IMR-90 (cell line): ENCODE results near the gene WDR70. TPM values are rescaled to one million over a fixed set of nuclear protein-coding genes. Genes with fewer than 3 reads are reported as not detected.

ENCODE experiments used
- ATAC-seq: fragments of 200-7000 bp; cut with Tn5 transposase; 2 replicates; pipeline ENCODE4 v1.9.1; 2020; ENCODE audit warnings: low read depth, mild to moderate bottlenecking, moderate library complexity
- BruUV-seq: library from RNA; stranded (reverse); fragments of 400-500 nt; replicated peaks from 2 replicates; lab custom pipeline; 2021; lab: Mats Ljungman, UMichigan
- CTCF ChIA-PET: fragments of 300-600 bp; formaldehyde crosslinking; extraction: SDS; loops from one replicate; lab custom pipeline; 2021; ENCODE audit warnings: antibody characterized with exemption; lab: Yijun Ruan, JAX
- POLR2A ChIA-PET: fragments of 300-600 bp; sonication (Branson Sonifier 250); formaldehyde crosslinking; loops from one replicate; lab custom pipeline; 2022; ENCODE audit warnings: antibody characterized with exemption; ENCODE audit not compliant: unreplicated experiment; lab: Charles Lee
- DNase-seq: peaks from one replicate; pipeline ENCODE4 v3.0.0; 2013
- H2AFZ ChIP-seq: replicated peaks from 2 replicates; pipeline ENCODE3; 2013; ENCODE audit warnings: low read length, mild to moderate bottlenecking; ENCODE audit not compliant: poor library complexity
- H2AK5ac ChIP-seq: 2 replicates; pipeline ENCODE4 v1.6.1; 2013; ENCODE audit warnings: low read depth, low read length, inconsistent platforms
- H2AK9ac ChIP-seq: replicated peaks from 2 replicates; pipeline ENCODE3; 2013; ENCODE audit warnings: mild to moderate bottlenecking, low read depth, low read length, moderate library complexity; ENCODE audit not compliant: poor library complexity
- H2BK120ac ChIP-seq: 2 replicates; pipeline ENCODE4 v1.6.1; 2013; ENCODE audit warnings: low read depth, low read length, inconsistent platforms
- H2BK15ac ChIP-seq: 3 replicates; pipeline ENCODE4 v1.6.1; 2013; ENCODE audit warnings: low read depth, low read length, inconsistent platforms
- H2BK20ac ChIP-seq: 2 replicates; pipeline ENCODE4 v1.6.1; 2013; ENCODE audit warnings: low read depth, mild to moderate bottlenecking, inconsistent platforms, low read length, moderate library complexity
- H2BK5ac ChIP-seq: 2 replicates; pipeline ENCODE4 v1.6.1; 2013; ENCODE audit warnings: mild to moderate bottlenecking, low read depth, low read length, inconsistent platforms; ENCODE audit not compliant: poor library complexity, severe bottlenecking
- H3K14ac ChIP-seq: replicated peaks from 2 replicates; pipeline ENCODE4 v1.6.1; 2013; ENCODE audit warnings: low read depth, low read length, inconsistent platforms
- H3K18ac ChIP-seq: 2 replicates; pipeline ENCODE4 v1.6.1; 2013; ENCODE audit warnings: low read depth, low read length, control low read depth
- H3K23ac ChIP-seq: 2 replicates; pipeline ENCODE4 v1.6.1; 2013; ENCODE audit warnings: low read depth, low read length, inconsistent platforms
- H3K27ac ChIP-seq: 2 replicates; pipeline ENCODE4 v1.5.1; 2013; ENCODE audit warnings: mild to moderate bottlenecking, control low read depth, low read length; ENCODE audit not compliant: insufficient read depth
- H3K27me3 ChIP-seq: 2 replicates; pipeline ENCODE4 v1.6.1; 2013; ENCODE audit warnings: low read length; ENCODE audit not compliant: control insufficient read depth, insufficient read depth
- H3K36me3 ChIP-seq: 2 replicates; pipeline ENCODE4 v1.6.1; 2013; ENCODE audit warnings: low read length, mixed read lengths; ENCODE audit not compliant: control insufficient read depth, insufficient read depth
- H3K4ac ChIP-seq: 2 replicates; pipeline ENCODE4 v1.6.1; 2013; ENCODE audit warnings: low read depth, low read length, inconsistent platforms
- H3K4me1 ChIP-seq: 2 replicates; pipeline ENCODE4 v1.6.1; 2013; ENCODE audit warnings: low read length, mixed read lengths; ENCODE audit not compliant: control insufficient read depth, insufficient read depth
- H3K4me2 ChIP-seq: 2 replicates; pipeline ENCODE4 v1.6.1; 2013; ENCODE audit warnings: low read depth, mild to moderate bottlenecking, control low read depth, low read length, moderate library complexity
- H3K4me3 ChIP-seq: 2 replicates; pipeline ENCODE4 v1.5.1; 2013; ENCODE audit warnings: low read depth, mild to moderate bottlenecking, control low read depth, low read length, moderate library complexity; ENCODE audit not compliant: insufficient read depth
- H3K56ac ChIP-seq: 2 replicates; pipeline ENCODE4 v1.6.1; 2013; ENCODE audit warnings: low read length, inconsistent platforms; ENCODE audit not compliant: insufficient read depth; ENCODE audit errors: extremely low read depth
- H3K79me1 ChIP-seq, 2 experiments: 2 replicates each; pipeline ENCODE4 v1.6.1; 2013; ENCODE audit warnings: low read length in 2 of 2, inconsistent platforms in 1 of 2, low read depth in 1 of 2
- H3K9ac ChIP-seq: 2 replicates; pipeline ENCODE4 v1.6.1; 2013; ENCODE audit warnings: low read depth, low read length, control low read depth
- H3K9me1 ChIP-seq: 2 replicates; pipeline ENCODE4 v1.6.1; 2013; ENCODE audit warnings: low read length, inconsistent platforms; ENCODE audit not compliant: insufficient read depth
- H3K9me3 ChIP-seq: 2 replicates; pipeline ENCODE4 v1.6.1; 2013; ENCODE audit warnings: low read length; ENCODE audit not compliant: control insufficient read depth, insufficient read depth
- H4K20me1 ChIP-seq: 2 replicates; pipeline ENCODE4 v1.6.1; 2013; ENCODE audit warnings: low read length, inconsistent platforms; ENCODE audit not compliant: insufficient read depth
- H4K5ac ChIP-seq: 2 replicates; pipeline ENCODE4 v1.6.1; 2013; ENCODE audit warnings: mild to moderate bottlenecking, low read depth, low read length, control low read depth
- H4K8ac ChIP-seq, 2 experiments: 2 replicates each; pipeline ENCODE4 v1.6.1; 2013; ENCODE audit warnings: low read depth in 2 of 2, low read length in 2 of 2, control low read depth in 1 of 2, inconsistent platforms in 1 of 2
- H4K91ac ChIP-seq: 2 replicates; pipeline ENCODE4 v1.6.1; 2013; ENCODE audit warnings: low read depth, low read length, inconsistent platforms; ENCODE audit not compliant: insufficient read depth
- BHLHE40 ChIP-seq: fragments of 150-350 bp; IDR thresholded peaks from 2 replicates; pipeline ENCODE4 v1.6.1; 2016; ENCODE audit warnings: mild to moderate bottlenecking, low read depth, low read length
- CEBPB ChIP-seq: IDR thresholded peaks from 2 replicates; pipeline ENCODE4 v1.6.1; 2012; ENCODE audit warnings: low read depth, low read length, improper control_type of control experiment
- CHD1 ChIP-seq: IDR thresholded peaks from 2 replicates; pipeline ENCODE4 v1.6.1; 2012; ENCODE audit warnings: low read depth, low read length, improper control_type of control experiment
- MAFK ChIP-seq: IDR thresholded peaks from 2 replicates; pipeline ENCODE4 v1.6.1; 2012; ENCODE audit warnings: low read depth, low read length, improper control_type of control experiment
- MXI1 ChIP-seq: IDR thresholded peaks from 2 replicates; pipeline ENCODE4 v1.6.1; 2012; ENCODE audit warnings: low read depth, mild to moderate bottlenecking, low read length, moderate library complexity, borderline replicate concordance
- NFE2L2 ChIP-seq: fragments of 150-350 bp; IDR thresholded peaks from 2 replicates; pipeline ENCODE4 v1.6.1; 2016; ENCODE audit warnings: low read depth, mild to moderate bottlenecking, low read length
- POLR2A ChIP-seq: IDR thresholded peaks from 2 replicates; pipeline ENCODE4 v1.6.1; 2012; ENCODE audit warnings: mild to moderate bottlenecking, low read depth, low read length
- RAD21 ChIP-seq: IDR thresholded peaks from 2 replicates; pipeline ENCODE4 v1.6.1; 2012; ENCODE audit warnings: low read length, improper control_type of control experiment
- RFX5 ChIP-seq: IDR thresholded peaks from 2 replicates; pipeline ENCODE4 v1.8.0; 2012; ENCODE audit warnings: low read depth, mild to moderate bottlenecking, low read length, moderate library complexity
- SMC3 ChIP-seq: fragments of 150-350 bp; IDR thresholded peaks from 2 replicates; pipeline ENCODE4 v1.6.1; 2016; ENCODE audit warnings: low read depth, mild to moderate bottlenecking, antibody characterized with exemption, low read length, moderate library complexity
- WGBS, 2 experiments: methylation state at CpG; one replicate each; pipeline versions ENCODE4 v1.1.5 to v1.1.7; 2013; ENCODE audit warnings: missing lambda C conversion rate in 2 of 2; ENCODE audit not compliant: insufficient read length in 1 of 2; ENCODE audit errors: extremely low coverage in 2 of 2; 5-methylcytosine and 5-hydroxymethylcytosine counted together
- dilution Hi-C: fragments of 300-500 bp; cut with HindIII; formaldehyde crosslinking; loops from one replicate; pipeline ENCODE4 v1.14.3; 2018; ENCODE audit warnings: low sequenced_read_pairs; ENCODE audit not compliant: unreplicated experiment
- in situ Hi-C: fragments of 300-500 bp; cut with MboI; formaldehyde crosslinking; loops from 3 replicates; pipeline ENCODE4 v1.14.3; 2019; ENCODE audit warnings: low sequenced_read_pairs, inconsistent platforms, mixed read lengths
- intact Hi-C: fragments of 100-400 bp; cut with micrococcal nuclease; formaldehyde crosslinking; loops from 2 replicates; pipeline ENCODE4 v1.10.0; 2022
- polyA plus RNA-seq, 3 experiments: library from polyadenylated mRNA; depleted of rRNA; stranded (reverse); fragments of >200 nt; gene quantifications; 2 replicates each; pipeline ENCODE4 v1.2.3, GENCODE V29; 2012; ENCODE audit warnings: low replicate concordance in 1 of 3
- total RNA-seq: library from RNA; depleted of rRNA; stranded (reverse); fragments of >200 nt; gene quantifications from 2 replicates; pipeline ENCODE4 v1.2.3, GENCODE V29; 2012
- TF ChIP-seq, protein P1 (sequence below): conservative IDR thresholded peaks from 2 replicates; pipeline ENCODE4 v1.5.1; 2012; ENCODE audit warnings: mild to moderate bottlenecking, low read depth, low read length, improper control_type of control experiment
- TF ChIP-seq, protein P2 (sequence below): fragments of 150-350 bp; IDR thresholded peaks from 2 replicates; pipeline ENCODE4 v1.6.1; 2017; ENCODE audit warnings: mild to moderate bottlenecking, antibody characterized with exemption, low read length, low read depth
- TF ChIP-seq, protein P3 (sequence below): fragments of 150-350 bp; IDR thresholded peaks from 2 replicates; pipeline ENCODE4 v1.6.1; 2016; ENCODE audit warnings: low read depth, mild to moderate bottlenecking, low read length, moderate library complexity, borderline replicate concordance

Gene WDR70
- total and polyA plus RNA-seq, 2 of the 4 experiments (the other 2 are of a cell fraction) = 16.7 to 29.9 TPM

DNA sequence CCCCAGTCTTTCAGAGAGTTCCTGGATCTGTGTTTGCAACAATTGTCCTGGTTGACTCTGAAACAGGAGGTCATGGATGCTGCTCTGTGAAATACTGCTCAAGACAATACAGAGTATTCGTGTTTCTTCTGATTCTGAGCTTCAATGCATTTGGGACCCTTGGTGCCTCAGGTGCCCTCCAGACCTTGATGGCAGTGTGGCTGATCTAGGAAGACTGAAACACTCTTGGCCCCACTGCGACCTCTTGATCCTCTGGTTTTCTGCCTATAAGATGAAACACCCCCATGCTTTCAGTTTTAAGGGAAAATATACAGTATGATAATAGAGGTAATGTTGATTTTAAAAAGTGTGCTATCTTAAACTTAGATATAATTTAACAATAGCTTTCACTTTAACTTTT lies 393.1 kb downstream of the WDR70 start:
- dilution Hi-C loops = no loop called here
- intact Hi-C loops = loop anchor here (5.0 kb wide), 2 partner anchors 65 to 420 kb away; no protein-coding TSS in a partner anchor
- H3K4me2 ChIP-seq = peak overlapping the region; percentile 47

More for the DNA sequence above, 393.1 kb downstream of the WDR70 start:
- Histone ChIP-seq H3K14ac (peak overlapping the region; percentile 99), H4K5ac (peak overlapping the region; percentile 99), H2BK20ac (peak overlapping the region; percentile 100), H3K4me1 (peaks cover 21% of the 10 kb centered on the region), H2AK5ac (peak overlapping the region; percentile 99), H2AK9ac (peak overlapping the region; percentile 87), H3K18ac (peak overlapping the region; percentile 99), H4K8ac (peak overlapping the region; percentile 85 to 97), H4K20me1 (peaks cover 6% of the 10 kb centered on the region), H3K23ac (peak overlapping the region; percentile 96), H3K27me3 (no peaks in the 10 kb centered on the region), H2BK120ac (peak overlapping the region; percentile 100), H3K4ac (peak overlapping the region; percentile 99), H3K36me3 (no peaks in the 10 kb centered on the region), H2BK15ac (peak overlapping the region; percentile 98; the same call in 2 of the 3 replicates), H3K4me3 (no peak overlapping the region), H2AFZ (peak overlapping the region; percentile 28), H3K9ac (peak overlapping the region; percentile 15; the same call in 1 of the 2 replicates), H4K91ac (peak overlapping the region; percentile 99), H3K27ac (peak overlapping the region; percentile 83), H3K56ac (peak overlapping the region; percentile 87), H3K9me3 (no peaks in the 10 kb centered on the region), H3K79me1 (no peaks in the 10 kb centered on the region), H3K9me1 (peaks cover 7% of the 10 kb centered on the region), H2BK5ac (peak overlapping the region; percentile 97)
- in situ Hi-C loops = no loop called here
- WGBS, 2 experiments = 80% methylated on average over 1 of the region's 2 CpGs; no CpG with 5 or more reads in 1 of the 2 experiments
- POLR2A ChIA-PET = no interaction called here
- TF ChIP-seq, protein P1, sequence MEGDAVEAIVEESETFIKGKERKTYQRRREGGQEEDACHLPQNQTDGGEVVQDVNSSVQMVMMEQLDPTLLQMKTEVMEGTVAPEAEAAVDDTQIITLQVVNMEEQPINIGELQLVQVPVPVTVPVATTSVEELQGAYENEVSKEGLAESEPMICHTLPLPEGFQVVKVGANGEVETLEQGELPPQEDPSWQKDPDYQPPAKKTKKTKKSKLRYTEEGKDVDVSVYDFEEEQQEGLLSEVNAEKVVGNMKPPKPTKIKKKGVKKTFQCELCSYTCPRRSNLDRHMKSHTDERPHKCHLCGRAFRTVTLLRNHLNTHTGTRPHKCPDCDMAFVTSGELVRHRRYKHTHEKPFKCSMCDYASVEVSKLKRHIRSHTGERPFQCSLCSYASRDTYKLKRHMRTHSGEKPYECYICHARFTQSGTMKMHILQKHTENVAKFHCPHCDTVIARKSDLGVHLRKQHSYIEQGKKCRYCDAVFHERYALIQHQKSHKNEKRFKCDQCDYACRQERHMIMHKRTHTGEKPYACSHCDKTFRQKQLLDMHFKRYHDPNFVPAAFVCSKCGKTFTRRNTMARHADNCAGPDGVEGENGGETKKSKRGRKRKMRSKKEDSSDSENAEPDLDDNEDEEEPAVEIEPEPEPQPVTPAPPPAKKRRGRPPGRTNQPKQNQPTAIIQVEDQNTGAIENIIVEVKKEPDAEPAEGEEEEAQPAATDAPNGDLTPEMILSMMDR = no peak
- TF ChIP-seq SMC3 = no peak
- no peak for TF ChIP-seq CEBPB
- no peak for TF ChIP-seq POLR2A
- no peak for TF ChIP-seq NFE2L2
- TF ChIP-seq, protein P2, sequence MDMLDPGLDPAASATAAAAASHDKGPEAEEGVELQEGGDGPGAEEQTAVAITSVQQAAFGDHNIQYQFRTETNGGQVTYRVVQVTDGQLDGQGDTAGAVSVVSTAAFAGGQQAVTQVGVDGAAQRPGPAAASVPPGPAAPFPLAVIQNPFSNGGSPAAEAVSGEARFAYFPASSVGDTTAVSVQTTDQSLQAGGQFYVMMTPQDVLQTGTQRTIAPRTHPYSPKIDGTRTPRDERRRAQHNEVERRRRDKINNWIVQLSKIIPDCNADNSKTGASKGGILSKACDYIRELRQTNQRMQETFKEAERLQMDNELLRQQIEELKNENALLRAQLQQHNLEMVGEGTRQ = no peak
- TF ChIP-seq RAD21 = no peak
- no peak for TF ChIP-seq CHD1
- TF ChIP-seq MAFK = no peak
- TF ChIP-seq RFX5 = no peak
- TF ChIP-seq BHLHE40 = no peak
- TF ChIP-seq MXI1 = no peak
- TF ChIP-seq, protein P3, sequence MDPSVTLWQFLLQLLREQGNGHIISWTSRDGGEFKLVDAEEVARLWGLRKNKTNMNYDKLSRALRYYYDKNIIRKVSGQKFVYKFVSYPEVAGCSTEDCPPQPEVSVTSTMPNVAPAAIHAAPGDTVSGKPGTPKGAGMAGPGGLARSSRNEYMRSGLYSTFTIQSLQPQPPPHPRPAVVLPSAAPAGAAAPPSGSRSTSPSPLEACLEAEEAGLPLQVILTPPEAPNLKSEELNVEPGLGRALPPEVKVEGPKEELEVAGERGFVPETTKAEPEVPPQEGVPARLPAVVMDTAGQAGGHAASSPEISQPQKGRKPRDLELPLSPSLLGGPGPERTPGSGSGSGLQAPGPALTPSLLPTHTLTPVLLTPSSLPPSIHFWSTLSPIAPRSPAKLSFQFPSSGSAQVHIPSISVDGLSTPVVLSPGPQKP = no peak
- ATAC-seq (no peak; the same call in 1 of the 2 replicates), DNase-seq (no peak)
- BruUV-seq = no TSS peak
- CTCF ChIA-PET = no interaction called here
